Iris pigment epithelial cell (primary cell): ENCODE data around the gene RAB26.
"Not testable (repeated sequence)": the region's sequence is repeated elsewhere in the genome, so short reads cannot be mapped to it uniquely, and the experiment has no call there.

ENCODE experiments used
- DNase-seq: peaks from one replicate; pipeline ENCODE4 v3.0.0-alpha.2; 2011; ENCODE audit warnings: low read depth

Gene RAB26

GRCh38 chr16:2147981-2148671 is at the start of gene RAB26:
Gene RAB26, plus strand, starts transcription at chr16:2148625. Its CDS starts 159 bp downstream, at chr16:2148784.
- DNase-seq: peak; percentile 50

- DNase-seq: not testable (repeated sequence)
Observed at GRCh38 chr16:2101581-2101980, 46.8 kb upstream of the RAB26 start.

GRCh38 chr16:2102471-2102870 is 46.0 kb upstream of the RAB26 start:
- no peak for DNase-seq

- DNase-seq: not testable (repeated sequence)
Observed at GRCh38 chr16:2104464-2104863, 44.0 kb upstream of the RAB26 start.

GRCh38 chr16:2105291-2105690 is 43.1 kb upstream of the RAB26 start:
- DNase-seq: not testable (repeated sequence)

GRCh38 chr16:2105769-2106168 is 42.7 kb upstream of the RAB26 start:
- not testable (repeated sequence) for DNase-seq

GRCh38 chr16:2106211-2106610 is 42.2 kb upstream of the RAB26 start:
- not testable (repeated sequence) for DNase-seq

GRCh38 chr16:2107121-2107790 is 41.2 kb upstream of the RAB26 start:
- DNase-seq: peak; percentile 81

- not testable (repeated sequence) for DNase-seq
Observed at GRCh38 chr16:2107791-2108125, 40.7 kb upstream of the RAB26 start.

GRCh38 chr16:2108446-2109270 is 39.8 kb upstream of the RAB26 start:
- not testable (repeated sequence) for DNase-seq

GRCh38 chr16:2109271-2109580 is 39.2 kb upstream of the RAB26 start:
- not testable (repeated sequence) for DNase-seq

- DNase-seq: not testable (repeated sequence)
Observed at GRCh38 chr16:2109872-2110271, 38.6 kb upstream of the RAB26 start.

GRCh38 chr16:2110332-2111008 is 38.0 kb upstream of the RAB26 start:
- DNase-seq: not testable (repeated sequence)

- not testable (repeated sequence) for DNase-seq
Observed at GRCh38 chr16:2111009-2111353, 37.4 kb upstream of the RAB26 start.

GRCh38 chr16:2111412-2112335 is 36.8 kb upstream of the RAB26 start:
- not testable (repeated sequence) for DNase-seq

- DNase-seq: not testable (repeated sequence)
Observed at GRCh38 chr16:2112539-2113106, 35.8 kb upstream of the RAB26 start.

- DNase-seq: not testable (repeated sequence)
Observed at GRCh38 chr16:2114225-2114624, 34.2 kb upstream of the RAB26 start.

GRCh38 chr16:2114885-2115590 is 33.4 kb upstream of the RAB26 start:
- DNase-seq: not testable (repeated sequence)

GRCh38 chr16:2115591-2115973 is 32.8 kb upstream of the RAB26 start:
- DNase-seq: no peak

- DNase-seq: not testable (repeated sequence)
Observed at GRCh38 chr16:2116428-2116827, 32.0 kb upstream of the RAB26 start.
